H9 (cell line): ENCODE measurements around the gene AR. TPM values are rescaled to one million over a fixed set of nuclear protein-coding genes. Genes with fewer than 3 reads are reported as not detected.

Source experiments
- DNase-seq: peaks from one replicate; pipeline ENCODE4 v3.0.0-alpha.2; 2017
- H2AFZ ChIP-seq: one replicate; pipeline ENCODE4 v1.6.1; 2013; ENCODE audit warnings: mild to moderate bottlenecking, low read length, control low read depth, moderate library complexity
- H2AK5ac ChIP-seq: 2 replicates; pipeline ENCODE4 v1.6.1; 2013; ENCODE audit warnings: low read length, control low read depth, mixed read lengths; ENCODE audit not compliant: insufficient read length
- H2BK120ac ChIP-seq: one replicate; pipeline ENCODE4 v1.6.1; 2013; ENCODE audit warnings: low read depth, mild to moderate bottlenecking, low read length, control low read depth, inconsistent platforms; ENCODE audit not compliant: poor library complexity, severe bottlenecking
- H2BK12ac ChIP-seq: 2 replicates; pipeline ENCODE4 v1.6.1; 2013; ENCODE audit warnings: low read length, control low read depth, mixed read lengths, low read depth; ENCODE audit not compliant: insufficient read length
- H2BK15ac ChIP-seq: 2 replicates; pipeline ENCODE4 v1.6.1; 2013; ENCODE audit warnings: low read depth, low read length, control low read depth
- H2BK20ac ChIP-seq: one replicate; pipeline ENCODE4 v1.6.1; 2013; ENCODE audit warnings: low read depth, mild to moderate bottlenecking, low read length, control low read depth, inconsistent platforms; ENCODE audit not compliant: poor library complexity, severe bottlenecking
- H2BK5ac ChIP-seq: 2 replicates; pipeline ENCODE4 v1.6.1; 2013; ENCODE audit warnings: low read length, control low read depth, mixed read lengths; ENCODE audit not compliant: insufficient read length
- H3K14ac ChIP-seq: 2 replicates; pipeline ENCODE4 v1.6.1; 2013; ENCODE audit warnings: low read length, control low read depth; ENCODE audit not compliant: insufficient read depth
- H3K18ac ChIP-seq: 2 replicates; pipeline ENCODE4 v1.6.1; 2013; ENCODE audit warnings: low read depth, mild to moderate bottlenecking, mixed read lengths, low read length, control low read depth; ENCODE audit not compliant: insufficient read length
- H3K23ac ChIP-seq: 2 replicates; pipeline ENCODE4 v1.6.1; 2013; ENCODE audit warnings: low read length, control low read depth, mixed read lengths, low read depth; ENCODE audit not compliant: insufficient read length
- H3K23me2 ChIP-seq: 2 replicates; pipeline ENCODE4 v1.6.1; 2013; ENCODE audit warnings: low read depth, mild to moderate bottlenecking, mixed read lengths, low read length, control low read depth; ENCODE audit not compliant: insufficient read length, poor library complexity, severe bottlenecking
- H3K27ac ChIP-seq: 2 replicates; pipeline ENCODE4 v1.5.1; 2013; ENCODE audit warnings: low read length, control low read depth, mixed read lengths, low read depth; ENCODE audit not compliant: insufficient read length
- H3K27me3 ChIP-seq: 2 replicates; pipeline ENCODE4 v1.6.1; 2013; ENCODE audit warnings: low read length, control low read depth, inconsistent platforms; ENCODE audit not compliant: insufficient read depth
- H3K4ac ChIP-seq: 2 replicates; pipeline ENCODE4 v1.6.1; 2013; ENCODE audit warnings: low read depth, mild to moderate bottlenecking, control low read depth, inconsistent platforms, low read length, moderate library complexity
- H3K4me1 ChIP-seq: 2 replicates; pipeline ENCODE4 v1.6.1; 2013; ENCODE audit warnings: low read length, control low read depth, inconsistent platforms; ENCODE audit not compliant: insufficient read depth
- H3K4me2 ChIP-seq: 2 replicates; pipeline ENCODE4 v1.6.1; 2013; ENCODE audit warnings: low read length, control low read depth, mixed read lengths; ENCODE audit not compliant: insufficient read length, insufficient read depth
- H3K56ac ChIP-seq: 2 replicates; pipeline ENCODE4 v1.6.1; 2013; ENCODE audit warnings: low read depth, mild to moderate bottlenecking, mixed read lengths, low read length, control low read depth; ENCODE audit not compliant: insufficient read length
- H3K79me1 ChIP-seq: 2 replicates; pipeline ENCODE4 v1.6.1; 2013; ENCODE audit warnings: low read depth, mild to moderate bottlenecking, moderate library complexity, low read length, control low read depth, inconsistent platforms; ENCODE audit not compliant: insufficient read depth, poor library complexity, severe bottlenecking
- H3K79me2 ChIP-seq: 2 replicates; pipeline ENCODE4 v1.6.1; 2013; ENCODE audit warnings: low read length, control low read depth, inconsistent platforms; ENCODE audit not compliant: insufficient read depth
- H3K9ac ChIP-seq: 2 replicates; pipeline ENCODE4 v1.6.1; 2013; ENCODE audit warnings: low read length, control low read depth, mixed read lengths; ENCODE audit not compliant: insufficient read length; ENCODE audit errors: extremely low read depth
- H3K9me3 ChIP-seq: one replicate; pipeline ENCODE4 v1.6.1; 2013; ENCODE audit warnings: low read depth, low read length, inconsistent platforms; ENCODE audit not compliant: control insufficient read depth
- H3T11ph ChIP-seq: one replicate; pipeline ENCODE4 v1.6.1; 2013; ENCODE audit warnings: mild to moderate bottlenecking, low read length, control low read depth, inconsistent platforms
- H4K20me1 ChIP-seq: one replicate; pipeline ENCODE4 v1.6.1; 2013; ENCODE audit not compliant: control insufficient read depth, insufficient read length, insufficient read depth
- H4K5ac ChIP-seq: 2 replicates; pipeline ENCODE4 v1.6.1; 2013; ENCODE audit warnings: low read depth, mild to moderate bottlenecking, mixed read lengths, low read length, control low read depth; ENCODE audit not compliant: insufficient read length
- H4K8ac ChIP-seq: replicated peaks from 2 replicates; pipeline ENCODE4 v1.6.1; 2013; ENCODE audit warnings: low read length, control low read depth, mixed read lengths, low read depth; ENCODE audit not compliant: insufficient read length
- H4K91ac ChIP-seq: 2 replicates; pipeline ENCODE4 v1.6.1; 2013; ENCODE audit warnings: low read depth, mild to moderate bottlenecking, moderate library complexity, mixed read lengths, low read length, control low read depth; ENCODE audit not compliant: insufficient read length
- H3K27ac Mint-ChIP-seq, 3 experiments: 2 replicates in 2 of 3; 3 replicates in 1 of 3; pipeline ENCODE4 v1.8.0; 2020 to 2021; ENCODE audit warnings: mixed read lengths in 3 of 3, mild to moderate bottlenecking in 1 of 3, moderate library complexity in 1 of 3
- H3K27me3 Mint-ChIP-seq: 2 replicates; pipeline ENCODE4 v1.8.0; 2021; ENCODE audit warnings: low read depth, mild to moderate bottlenecking, moderate library complexity, mixed read lengths
- H3K36me3 Mint-ChIP-seq, 3 experiments: 2 replicates in 2 of 3; 3 replicates in 1 of 3; pipeline ENCODE4 v1.8.0; 2020 to 2021; ENCODE audit warnings: low read depth in 3 of 3, mixed read lengths in 3 of 3; ENCODE audit not compliant: insufficient read depth in 1 of 3
- H3K4me1 Mint-ChIP-seq, 2 experiments: 2 replicates each; pipeline ENCODE4 v1.8.0; 2020; ENCODE audit warnings: mixed read lengths in 2 of 2
- H3K4me3 Mint-ChIP-seq, 2 experiments: 2 replicates in 1 of 2; 3 replicates in 1 of 2; pipeline ENCODE4 v1.8.0; 2020 to 2021; ENCODE audit warnings: mild to moderate bottlenecking in 2 of 2, mixed read lengths in 2 of 2, moderate library complexity in 1 of 2
- H3K9me3 Mint-ChIP-seq, 2 experiments: 2 replicates in 1 of 2; 3 replicates in 1 of 2; pipeline ENCODE4 v1.8.0; 2020; ENCODE audit warnings: mild to moderate bottlenecking in 2 of 2, mixed read lengths in 2 of 2, moderate library complexity in 1 of 2
- CTCF ChIP-seq: fragments of 200-600 bp; sonication (generic); conservative IDR thresholded peaks from 3 replicates; pipeline ENCODE4 v1.8.0; 2021; ENCODE audit warnings: antibody characterized with exemption, mild to moderate bottlenecking
- WGBS: extraction: QIAGEN DNeasy Blood & Tissue Kit; methylation state at CpG from one replicate; pipeline ENCODE4 v1.1.7; 2013; ENCODE audit warnings: missing lambda C conversion rate, low lambda C conversion rate, mixed read lengths; ENCODE audit not compliant: insufficient read length; ENCODE audit errors: extremely low coverage; 5-methylcytosine and 5-hydroxymethylcytosine counted together
- total RNA-seq: library from RNA; stranded (reverse); gene quantifications from 2 replicates; pipeline ENCODE4 v1.2.1, GENCODE V29; 2021

AR gene
- total RNA-seq, 1 experiment from 2014 or later: 3.5 TPM

- Histone ChIP-seq H3K27me3 (no peaks in the 10 kb centered on the region), H2BK20ac (no peak overlapping the region), H4K20me1 (no peaks in the 10 kb centered on the region), H2AFZ (no peak overlapping the region), H3K9me3 (peaks cover 65% of the 10 kb centered on the region), H4K8ac (no peak overlapping the region), H3K18ac (no peak overlapping the region), H3K4me2 (no peak overlapping the region), H3K4ac (no peak overlapping the region), H4K5ac (no peak overlapping the region), H2BK5ac (no peak overlapping the region), H4K91ac (no peak overlapping the region), H2AK5ac (no peak overlapping the region), H3K79me1 (no peaks in the 10 kb centered on the region), H2BK12ac (no peak overlapping the region), H3K23me2 (no peaks in the 10 kb centered on the region), H3K79me2 (no peaks in the 10 kb centered on the region), H2BK15ac (no peak overlapping the region), H3K4me1 (no peaks in the 10 kb centered on the region), H3K14ac (no peak overlapping the region), H3T11ph (no peak overlapping the region), H3K27ac (no peak overlapping the region), H3K9ac (no peak overlapping the region), H2BK120ac (no peak overlapping the region), H3K56ac (no peak overlapping the region), H3K23ac (no peak overlapping the region)
- Mint-ChIP-seq H3K4me1 (no peaks in the 10 kb centered on the region), H3K27me3 (no peaks in the 10 kb centered on the region; the same call in 1 of the 2 replicates), H3K27ac (no peak overlapping the region), H3K36me3 (peaks cover 27 to 34% (median 28%) of the 10 kb centered on the region in 3 experiments), H3K9me3 (peaks cover 83 to 84% of the 10 kb centered on the region in 2 experiments), H3K4me3 (no peak overlapping the region)
- no peak for DNase-seq
- WGBS: no CpG with 5 or more reads among the region's 5 CpGs
- TF ChIP-seq CTCF: no peak
Observed at GRCh38 chrX:67723580-67724351, 179.9 kb downstream of the AR start.
